Measurements from ENCODE around the gene MCUB.
A peak's percentile ranks its signal among the peaks of the same experiment; 100 is the strongest.

Gene MCUB

GRCh38 chr4:109723110-109723509, 163.1 kb downstream of the MCUB start:
- H3K79me1 ChIP-seq (ENCODE audit: low read length), result no peaks in the 10 kb centered on the region
- peaks cover 3% of the 10 kb centered on the region in 2 experiments for H3K4me1 ChIP-seq (ENCODE audit: control insufficient read depth in 1 of 2, insufficient read depth in 2 of 2, low read length in 2 of 2)
- H3K14ac ChIP-seq (ENCODE audit: low read length), result no peak overlapping the region
- no peak overlapping the region for H2BK12ac ChIP-seq (ENCODE audit: low read length)
- no peak overlapping the region for H3K4me3 ChIP-seq (ENCODE audit: low read depth, low read length)
- no peak for DNase-seq
- no peak overlapping the region for H3K4me2 ChIP-seq (ENCODE audit: low read length)
- H4K8ac ChIP-seq (ENCODE audit: low read depth, low read length), result no peak overlapping the region
- no peak overlapping the region for H3K23ac ChIP-seq (ENCODE audit: low read length)
- H2AK5ac ChIP-seq (ENCODE audit: low read length), result no peak overlapping the region
- H3K9me3 ChIP-seq (ENCODE audit: insufficient read depth, low read depth, low read length), result no peaks in the 10 kb centered on the region
- H4K91ac ChIP-seq (ENCODE audit: low read depth, low read length), result no peak overlapping the region
- H3K9ac ChIP-seq (ENCODE audit: low read length), result no peak overlapping the region
- no peaks in the 10 kb centered on the region for H3K36me3 ChIP-seq (ENCODE audit: control insufficient read depth in 1 of 2, insufficient read depth in 2 of 2, low read length in 2 of 2)
- H3K79me2 ChIP-seq (ENCODE audit: control insufficient read depth, insufficient read depth, low read length, poor library complexity), result peaks cover 3% of the 10 kb centered on the region
- H2AFZ ChIP-seq (ENCODE audit: insufficient read depth, low read length, poor library complexity), result no peak overlapping the region
- H2BK5ac ChIP-seq (ENCODE audit: low read depth, low read length, poor library complexity), result no peak overlapping the region
- no peaks in the 10 kb centered on the region for H3K27me3 ChIP-seq (ENCODE audit: insufficient read depth, low read length)
- no peak overlapping the region for H4K12ac ChIP-seq (ENCODE audit: low read depth, low read length)
- no peak overlapping the region for H3K4ac ChIP-seq (ENCODE audit: low read depth, low read length)
- H3K18ac ChIP-seq (ENCODE audit: low read length), result no peak overlapping the region
- WGBS (ENCODE audit: extremely low coverage, insufficient coverage, insufficient read length), result no CpG with 5 or more reads among the region's 2 CpGs
- no peak overlapping the region for H2BK120ac ChIP-seq (ENCODE audit: insufficient read depth, low read length, poor library complexity)
- no peak overlapping the region for H3K27ac ChIP-seq (ENCODE audit: low read depth, low read length)

- peaks cover 7% of the 10 kb centered on the region for H3K79me1 ChIP-seq (ENCODE audit: low read length)
- H2AK5ac ChIP-seq (ENCODE audit: low read length), result no peak overlapping the region
- H3K4me3 ChIP-seq (ENCODE audit: low read depth, low read length), result no peak overlapping the region
- no peak overlapping the region for H2BK5ac ChIP-seq (ENCODE audit: low read depth, low read length, poor library complexity)
- peak overlapping the region; percentile 8 for H3K4me2 ChIP-seq (ENCODE audit: low read length)
- H2AFZ ChIP-seq (ENCODE audit: insufficient read depth, low read length, poor library complexity), result no peak overlapping the region
- no peak overlapping the region for H3K23ac ChIP-seq (ENCODE audit: low read length)
- H4K91ac ChIP-seq (ENCODE audit: low read depth, low read length), result no peak overlapping the region
- no peak overlapping the region for H3K18ac ChIP-seq (ENCODE audit: low read length)
- no peak overlapping the region for H2BK120ac ChIP-seq (ENCODE audit: insufficient read depth, low read length, poor library complexity)
- H4K12ac ChIP-seq (ENCODE audit: low read depth, low read length), result no peak overlapping the region
- no peaks in the 10 kb centered on the region for H3K9me3 ChIP-seq (ENCODE audit: insufficient read depth, low read depth, low read length)
- H3K36me3 ChIP-seq (ENCODE audit: control insufficient read depth in 1 of 2, insufficient read depth in 2 of 2, low read length in 2 of 2), result no peaks in the 10 kb centered on the region
- peaks cover 6% of the 10 kb centered on the region for H3K79me2 ChIP-seq (ENCODE audit: control insufficient read depth, insufficient read depth, low read length, poor library complexity)
- H3K27me3 ChIP-seq (ENCODE audit: insufficient read depth, low read length), result no peaks in the 10 kb centered on the region
- no CpG with 5 or more reads among the region's 6 CpGs for WGBS (ENCODE audit: extremely low coverage, insufficient coverage, insufficient read length)
- no peak overlapping the region for H3K9ac ChIP-seq (ENCODE audit: low read length)
- no peak overlapping the region for H3K14ac ChIP-seq (ENCODE audit: low read length)
- no peak overlapping the region for H2BK12ac ChIP-seq (ENCODE audit: low read length)
- H3K4me1 ChIP-seq (ENCODE audit: control insufficient read depth in 1 of 2, insufficient read depth in 2 of 2, low read length in 2 of 2), result peaks cover 3% of the 10 kb centered on the region in 2 experiments
- no peak for DNase-seq
- no peak overlapping the region for H4K8ac ChIP-seq (ENCODE audit: low read depth, low read length)
- H3K4ac ChIP-seq (ENCODE audit: low read depth, low read length), result no peak overlapping the region
- no peak overlapping the region for H3K27ac ChIP-seq (ENCODE audit: low read depth, low read length)
Measured at GRCh38 chr4:109728385-109728784, 168.3 kb downstream of the MCUB start.

GRCh38 chr4:109729117-109729717, 169.2 kb downstream of the MCUB start:
- Histone ChIP-seq H2BK5ac (ENCODE audit: low read depth, low read length, poor library complexity) (peak overlapping the region; percentile 6), H2AFZ (ENCODE audit: insufficient read depth, low read length, poor library complexity) (peak overlapping the region; percentile 78), H3K27ac (ENCODE audit: low read depth, low read length) (peak overlapping the region; percentile 39), H3K4me3 (ENCODE audit: low read depth, low read length) (peak overlapping the region; percentile 77), H3K4me2 (ENCODE audit: low read length) (peak overlapping the region; percentile 78), H2AK5ac (ENCODE audit: low read length) (no peak overlapping the region), H3K36me3 (ENCODE audit: control insufficient read depth in 1 of 2, insufficient read depth in 2 of 2, low read length in 2 of 2) (no peaks in the 10 kb centered on the region), H4K91ac (ENCODE audit: low read depth, low read length) (peak overlapping the region; percentile 69), H3K14ac (ENCODE audit: low read length) (peak overlapping the region; percentile 75), H2BK120ac (ENCODE audit: insufficient read depth, low read length, poor library complexity) (peak overlapping the region; percentile 6), H3K79me2 (ENCODE audit: control insufficient read depth, insufficient read depth, low read length, poor library complexity) (peaks cover 6% of the 10 kb centered on the region), H3K27me3 (ENCODE audit: insufficient read depth, low read length) (no peaks in the 10 kb centered on the region), H4K12ac (ENCODE audit: low read depth, low read length) (peak overlapping the region; percentile 67), H3K4ac (ENCODE audit: low read depth, low read length) (peak overlapping the region; percentile 9), H3K18ac (ENCODE audit: low read length) (peak overlapping the region; percentile 91), H3K79me1 (ENCODE audit: low read length) (peaks cover 7% of the 10 kb centered on the region), H3K23ac (ENCODE audit: low read length) (no peak overlapping the region), H2BK12ac (ENCODE audit: low read length) (no peak overlapping the region), H3K9ac (ENCODE audit: low read length) (peak overlapping the region; percentile 49), H4K8ac (ENCODE audit: low read depth, low read length) (peak overlapping the region; percentile 81), H3K9me3 (ENCODE audit: insufficient read depth, low read depth, low read length) (no peaks in the 10 kb centered on the region), H3K4me1 (ENCODE audit: control insufficient read depth in 1 of 2, insufficient read depth in 2 of 2, low read length in 2 of 2) (peaks cover 3% of the 10 kb centered on the region in 2 experiments)
- DNase-seq, result peak in 1 of 2 donors; percentile 9
- no CpG with 5 or more reads among the region's 25 CpGs for WGBS (ENCODE audit: extremely low coverage, insufficient coverage, insufficient read length)

GRCh38 chr4:109729718-109730618, 169.9 kb downstream of the MCUB start, which contains the start of gene PLA2G12A:
Gene PLA2G12A (minus strand): TSS chr4:109730070. CDS start chr4:109729809, 261 bp downstream.
- Histone ChIP-seq H3K4me3 (ENCODE audit: low read depth, low read length) (peak within 1 kb of the TSS; percentile 81), H3K4me1 (ENCODE audit: control insufficient read depth in 1 of 2, insufficient read depth in 2 of 2, low read length in 2 of 2) (peaks cover 3% of the 10 kb centered on the region in 2 experiments), H3K27me3 (ENCODE audit: insufficient read depth, low read length) (no peaks in the 10 kb centered on the region), H4K8ac (ENCODE audit: low read depth, low read length) (peak within 1 kb of the TSS; percentile 81), H3K36me3 (ENCODE audit: control insufficient read depth in 1 of 2, insufficient read depth in 2 of 2, low read length in 2 of 2) (no peaks in the 10 kb centered on the region), H4K91ac (ENCODE audit: low read depth, low read length) (peak within 1 kb of the TSS; percentile 69), H3K4ac (ENCODE audit: low read depth, low read length) (peak within 1 kb of the TSS; percentile 9), H3K14ac (ENCODE audit: low read length) (peak within 1 kb of the TSS; percentile 75), H3K9ac (ENCODE audit: low read length) (peak within 1 kb of the TSS; percentile 86), H3K23ac (ENCODE audit: low read length) (no peak within 1 kb of the TSS), H3K79me1 (ENCODE audit: low read length) (peaks cover 7% of the 10 kb centered on the region), H2AK5ac (ENCODE audit: low read length) (no peak within 1 kb of the TSS), H3K79me2 (ENCODE audit: control insufficient read depth, insufficient read depth, low read length, poor library complexity) (peaks cover 6% of the 10 kb centered on the region), H3K18ac (ENCODE audit: low read length) (peak within 1 kb of the TSS; percentile 91), H3K4me2 (ENCODE audit: low read length) (peak within 1 kb of the TSS; percentile 99), H2AFZ (ENCODE audit: insufficient read depth, low read length, poor library complexity) (peak within 1 kb of the TSS; percentile 91), H2BK5ac (ENCODE audit: low read depth, low read length, poor library complexity) (peak within 1 kb of the TSS; percentile 31), H2BK120ac (ENCODE audit: insufficient read depth, low read length, poor library complexity) (peak within 1 kb of the TSS; percentile 6), H2BK12ac (ENCODE audit: low read length) (no peak within 1 kb of the TSS), H4K12ac (ENCODE audit: low read depth, low read length) (peak within 1 kb of the TSS; percentile 77), H3K27ac (ENCODE audit: low read depth, low read length) (peak within 1 kb of the TSS; percentile 39), H3K9me3 (ENCODE audit: insufficient read depth, low read depth, low read length) (no peaks in the 10 kb centered on the region)
- peak; percentile 92 to 96 for DNase-seq
- no CpG with 5 or more reads among the region's 83 CpGs for WGBS (ENCODE audit: extremely low coverage, insufficient coverage, insufficient read length)

Measured in trophoblast cell (in vitro differentiated cells and primary cell).